ENCODE data around the gene MCF2L2.
"Not testable (repeated sequence)": the region's sequence is repeated elsewhere in the genome, so short reads cannot be mapped to it uniquely, and the experiment has no call there.

MCF2L2 gene

DNA sequence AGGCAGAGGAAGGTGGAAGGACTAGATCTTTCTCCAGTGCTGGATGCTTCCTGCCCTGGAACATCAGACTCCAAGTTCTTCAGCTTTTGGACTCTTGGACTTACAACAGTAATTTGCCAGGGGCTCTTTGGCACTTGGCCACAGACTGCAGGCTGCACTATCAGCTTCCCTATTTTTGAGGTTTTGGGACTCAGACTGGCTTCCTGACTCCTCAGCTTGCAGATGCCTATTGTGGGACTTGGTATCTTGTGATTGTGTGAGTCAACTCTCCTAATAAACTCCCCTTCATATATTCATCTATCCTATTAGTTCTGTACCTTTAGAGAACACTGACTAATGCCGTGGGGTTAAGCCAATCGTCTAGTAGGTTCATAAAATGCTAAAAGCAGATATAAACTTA, 184.2 kb downstream of the MCF2L2 start:
- TF ChIP-seq POLR2A (IDR thresholded peaks at IDR 0.05; ENCODE audit: low read depth, low read length) (no peak), POLR2AphosphoS5 (IDR thresholded peaks at IDR 0.05; ENCODE audit: low read depth, low read length) (no peak), TAF1 (IDR thresholded peaks at IDR 0.05; ENCODE audit: borderline replicate concordance, low read depth, low read length) (no peak)
- no peak for FAIRE-seq
- no peak for DNase-seq (ENCODE audit: insufficient read length)

DNA sequence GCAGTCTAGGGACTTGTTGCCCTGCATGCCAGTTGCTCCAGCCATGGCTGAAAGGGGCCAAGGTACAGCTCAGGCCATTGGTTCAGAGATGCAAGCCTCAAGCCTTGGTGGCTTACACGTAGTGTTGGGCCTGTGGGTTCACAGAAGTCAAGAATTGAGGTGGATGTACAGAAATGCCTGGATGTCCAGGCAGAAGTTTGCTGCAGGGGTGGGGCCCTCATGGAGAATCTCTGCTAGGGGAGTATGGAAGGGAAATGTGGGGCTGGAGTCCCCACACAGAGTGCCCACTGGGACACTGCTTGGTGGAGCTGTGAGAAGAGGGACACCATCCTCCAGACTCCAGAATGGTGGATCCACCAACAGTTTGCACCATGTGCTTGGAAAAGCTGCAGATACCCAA, 186.0 kb downstream of the MCF2L2 start:
- TF ChIP-seq POLR2A (IDR thresholded peaks at IDR 0.05; ENCODE audit: low read depth, low read length): no peak
- no peak for TF ChIP-seq POLR2AphosphoS5 (IDR thresholded peaks at IDR 0.05; ENCODE audit: low read depth, low read length)
- TF ChIP-seq TAF1 (IDR thresholded peaks at IDR 0.05; ENCODE audit: borderline replicate concordance, low read depth, low read length): no peak
- no peak for DNase-seq (ENCODE audit: insufficient read length)
- FAIRE-seq: no peak

DNA sequence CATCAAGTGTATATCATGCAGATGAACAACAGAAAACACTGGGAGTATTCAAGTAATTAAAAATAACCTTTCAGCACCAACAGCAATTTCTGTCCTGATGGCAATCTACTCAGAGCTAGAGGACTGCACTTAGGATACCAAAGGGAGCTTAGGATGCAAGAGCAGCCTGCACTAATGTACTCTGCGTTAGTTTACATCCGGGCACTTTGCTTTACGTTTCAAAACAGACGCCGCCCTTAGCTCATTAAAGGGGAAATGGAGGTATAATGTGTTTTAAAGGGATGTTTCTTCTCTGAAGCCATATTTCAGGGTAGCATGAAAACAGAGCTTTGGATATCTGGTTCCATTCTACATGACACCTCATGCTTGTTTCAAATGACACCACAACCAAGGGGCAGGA, 189.4 kb downstream of the MCF2L2 start:
- TF ChIP-seq POLR2AphosphoS5 (IDR thresholded peaks at IDR 0.05; ENCODE audit: low read depth, low read length) (no peak), POLR2A (IDR thresholded peaks at IDR 0.05; ENCODE audit: low read depth, low read length) (no peak), TAF1 (IDR thresholded peaks at IDR 0.05; ENCODE audit: borderline replicate concordance, low read depth, low read length) (no peak)
- DNase-seq (ENCODE audit: insufficient read length) (no peak), FAIRE-seq (no peak)

DNA sequence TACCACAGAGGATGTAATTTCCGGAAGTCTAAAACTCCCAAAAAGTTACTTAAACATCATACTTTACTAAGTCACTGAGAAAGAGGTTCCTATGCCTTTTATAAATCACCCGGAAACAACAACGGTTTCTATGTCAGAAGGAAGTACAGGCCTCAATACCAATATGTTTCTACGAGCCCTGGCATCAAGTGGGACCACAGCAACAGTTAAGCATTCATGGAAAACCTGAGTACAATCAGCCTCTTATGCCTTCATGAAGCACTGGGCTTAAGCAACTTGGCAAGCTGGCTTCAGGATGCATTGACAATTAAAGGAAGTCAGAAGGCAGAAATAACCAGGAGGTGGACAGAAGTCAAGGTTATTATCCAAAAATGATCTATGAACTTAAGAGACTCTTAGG, 194.5 kb downstream of the MCF2L2 start:
- FAIRE-seq (no peak), DNase-seq (ENCODE audit: insufficient read length) (no peak)
- no peak for TF ChIP-seq POLR2A (IDR thresholded peaks at IDR 0.05; ENCODE audit: low read depth, low read length)

DNA sequence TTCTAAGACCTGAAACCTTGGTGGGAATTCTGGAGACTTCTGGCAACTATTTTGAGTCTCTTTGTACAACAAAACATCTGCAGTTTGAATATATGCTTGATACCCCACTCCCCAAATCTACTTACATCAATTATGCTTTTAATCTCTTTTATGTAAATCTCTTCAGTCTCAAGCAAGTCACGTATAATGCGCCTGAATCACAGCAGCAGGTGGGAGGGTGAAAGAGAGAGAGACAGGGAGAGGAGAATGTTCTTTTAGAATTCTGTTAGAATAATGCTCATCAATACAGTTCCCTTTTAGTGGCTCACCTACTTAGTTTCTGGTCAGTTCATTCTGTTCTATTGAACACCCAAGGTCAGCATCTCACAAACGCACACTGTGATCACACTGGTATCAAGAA, 197.6 kb downstream of the MCF2L2 start:
- TF ChIP-seq POLR2A (IDR thresholded peaks at IDR 0.05; ENCODE audit: low read depth, low read length) (no peak), POLR2AphosphoS5 (IDR thresholded peaks at IDR 0.05; ENCODE audit: low read depth, low read length) (no peak), TAF1 (IDR thresholded peaks at IDR 0.05; ENCODE audit: borderline replicate concordance, low read depth, low read length) (no peak)
- DNase-seq (ENCODE audit: insufficient read length): no peak
- FAIRE-seq: no peak

DNA sequence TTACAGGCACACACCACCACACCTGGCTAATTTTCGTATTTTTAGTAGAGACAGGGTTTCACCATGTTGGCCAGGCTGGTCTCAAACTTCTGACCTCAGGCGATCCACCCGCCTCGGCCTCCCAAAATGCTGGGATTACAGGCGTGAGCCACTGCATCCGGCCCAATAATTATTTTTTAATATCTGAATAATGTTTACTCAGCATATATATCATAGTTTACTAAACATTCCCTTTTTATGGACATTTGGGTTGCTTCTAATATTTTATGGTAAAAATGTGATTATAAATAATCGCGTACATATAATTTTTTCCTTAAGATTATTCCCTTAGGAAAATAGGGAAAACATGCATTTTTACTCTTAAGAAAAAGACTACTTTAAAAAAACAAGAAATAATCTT, 198.2 kb downstream of the MCF2L2 start:
- not testable (repeated sequence) for DNase-seq (ENCODE audit: insufficient read length); FAIRE-seq

DNA sequence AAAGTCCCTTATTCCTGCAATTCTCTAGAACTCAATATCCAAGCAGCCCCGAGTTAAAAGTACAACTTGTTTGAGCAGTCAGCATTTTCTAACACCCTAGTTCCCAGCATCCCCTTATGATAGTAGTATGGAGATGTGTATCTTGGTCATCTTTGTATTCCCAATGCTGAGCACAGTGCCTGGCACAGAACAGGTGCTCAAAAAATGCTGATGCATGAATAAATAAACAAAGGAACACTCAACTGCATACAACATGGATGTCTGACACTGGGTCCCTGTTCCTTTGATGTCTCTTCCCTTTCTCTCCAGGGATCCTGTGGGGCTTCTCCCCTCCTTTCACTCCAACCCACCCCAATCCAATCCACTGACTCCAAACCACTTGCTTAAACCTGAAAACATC, 199.2 kb downstream of the MCF2L2 start:
- FAIRE-seq (no peak), DNase-seq (ENCODE audit: insufficient read length) (no peak)
- no peak for TF ChIP-seq POLR2AphosphoS5 (IDR thresholded peaks at IDR 0.05; ENCODE audit: low read depth, low read length)
- TF ChIP-seq POLR2A (IDR thresholded peaks at IDR 0.05; ENCODE audit: low read depth, low read length): no peak
- TF ChIP-seq TAF1 (IDR thresholded peaks at IDR 0.05; ENCODE audit: borderline replicate concordance, low read depth, low read length): no peak

DNA sequence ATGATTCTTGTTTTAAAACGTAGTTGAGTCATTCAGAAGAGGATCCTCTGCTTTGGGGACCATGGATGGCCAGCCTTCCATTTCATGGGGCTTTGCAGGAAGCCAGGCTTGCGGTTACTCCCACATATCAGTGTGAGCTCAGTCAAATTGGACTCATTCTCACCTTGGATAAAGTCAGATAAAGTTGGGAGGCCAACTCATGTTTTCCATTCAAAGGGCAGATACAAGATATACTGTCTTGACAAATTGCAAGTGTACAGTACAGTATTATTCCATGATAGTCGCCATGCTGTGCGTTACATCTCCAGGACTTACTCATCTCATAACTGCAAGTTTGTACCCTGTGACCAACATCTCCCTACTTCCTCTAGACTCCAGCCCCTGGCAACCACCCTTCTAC, 200.8 kb downstream of the MCF2L2 start:
- FAIRE-seq: no peak
- TF ChIP-seq POLR2A (IDR thresholded peaks at IDR 0.05; ENCODE audit: low read depth, low read length): no peak
- TF ChIP-seq TAF1 (IDR thresholded peaks at IDR 0.05; ENCODE audit: borderline replicate concordance, low read depth, low read length): no peak
- no peak for TF ChIP-seq POLR2AphosphoS5 (IDR thresholded peaks at IDR 0.05; ENCODE audit: low read depth, low read length)
- no peak for DNase-seq (ENCODE audit: insufficient read length)

DNA sequence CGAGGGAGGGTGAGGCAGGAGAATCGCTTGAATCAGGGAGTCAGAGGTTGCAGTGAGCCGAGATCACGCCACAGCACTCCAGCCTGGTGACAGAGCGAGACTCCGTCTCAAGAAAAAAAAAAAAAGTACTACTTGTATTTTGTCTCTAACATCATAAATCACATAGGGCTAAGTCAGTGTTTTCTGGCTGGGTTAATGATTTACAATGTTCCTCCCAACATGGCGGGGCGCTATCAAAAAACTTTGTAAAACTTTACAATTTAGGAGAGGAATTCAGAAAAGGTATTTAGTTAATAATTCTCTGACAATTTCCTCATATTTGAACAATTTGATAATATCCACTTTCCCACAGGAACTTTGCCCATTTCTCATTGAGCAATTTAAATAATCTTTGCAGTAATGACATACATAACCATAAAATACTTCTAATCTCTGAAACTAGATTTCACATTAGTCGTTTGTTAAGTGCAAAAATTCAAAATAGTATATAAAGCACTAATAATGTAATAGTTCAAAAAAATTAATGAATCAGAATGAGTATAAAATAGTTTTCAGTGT, 202.0 kb downstream of the MCF2L2 start:
- TF ChIP-seq POLR2AphosphoS5 (IDR thresholded peaks at IDR 0.05; ENCODE audit: low read depth, low read length) (no peak), TAF1 (IDR thresholded peaks at IDR 0.05; ENCODE audit: borderline replicate concordance, low read depth, low read length) (no peak), POLR2A (IDR thresholded peaks at IDR 0.05; ENCODE audit: low read depth, low read length) (no peak)
- DNase-seq (ENCODE audit: insufficient read length): no peak
- no peak for FAIRE-seq

DNA sequence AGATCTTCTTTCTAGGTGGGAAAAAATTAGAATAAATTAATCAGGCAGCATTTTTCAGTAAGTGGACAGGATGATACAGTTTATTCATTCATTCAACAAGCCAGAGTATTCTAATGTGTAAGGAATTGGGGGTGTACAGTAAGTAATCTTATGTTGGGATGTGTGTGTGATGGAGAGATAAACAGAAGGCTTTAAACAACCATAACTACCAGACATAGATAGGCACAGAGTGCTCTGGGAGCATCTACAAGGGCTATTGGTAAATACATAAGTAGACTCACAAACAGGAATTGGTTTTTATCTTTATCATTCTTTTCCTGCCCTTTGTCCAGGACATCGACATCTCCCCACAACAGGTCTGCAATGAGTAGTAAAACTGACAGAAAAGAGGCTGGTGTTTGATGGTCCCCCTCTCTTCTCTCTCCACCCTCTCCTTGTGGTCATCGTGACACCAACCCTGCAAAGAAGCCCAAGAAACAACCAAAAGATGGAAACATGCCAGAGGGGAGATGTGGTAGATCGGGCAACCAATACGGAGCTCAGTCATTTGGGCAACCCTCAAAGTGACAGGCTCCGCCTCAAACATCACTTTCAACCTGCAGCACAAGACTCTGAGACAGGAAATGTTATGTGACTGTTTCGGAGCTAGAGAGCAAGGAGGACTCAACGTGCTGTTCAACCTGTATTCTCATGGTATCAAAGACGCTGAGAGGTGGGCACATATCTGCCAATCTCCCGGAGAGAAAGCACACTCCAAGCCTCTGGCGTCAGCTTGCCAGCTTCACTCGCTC, 204.0 kb downstream of the MCF2L2 start:
- DNase-seq (ENCODE audit: insufficient read length): no peak
- TF ChIP-seq POLR2AphosphoS5 (IDR thresholded peaks at IDR 0.05; ENCODE audit: low read depth, low read length) (no peak), TAF1 (IDR thresholded peaks at IDR 0.05; ENCODE audit: borderline replicate concordance, low read depth, low read length) (no peak), POLR2A (IDR thresholded peaks at IDR 0.05; ENCODE audit: low read depth, low read length) (no peak)
- FAIRE-seq: no peak

DNA sequence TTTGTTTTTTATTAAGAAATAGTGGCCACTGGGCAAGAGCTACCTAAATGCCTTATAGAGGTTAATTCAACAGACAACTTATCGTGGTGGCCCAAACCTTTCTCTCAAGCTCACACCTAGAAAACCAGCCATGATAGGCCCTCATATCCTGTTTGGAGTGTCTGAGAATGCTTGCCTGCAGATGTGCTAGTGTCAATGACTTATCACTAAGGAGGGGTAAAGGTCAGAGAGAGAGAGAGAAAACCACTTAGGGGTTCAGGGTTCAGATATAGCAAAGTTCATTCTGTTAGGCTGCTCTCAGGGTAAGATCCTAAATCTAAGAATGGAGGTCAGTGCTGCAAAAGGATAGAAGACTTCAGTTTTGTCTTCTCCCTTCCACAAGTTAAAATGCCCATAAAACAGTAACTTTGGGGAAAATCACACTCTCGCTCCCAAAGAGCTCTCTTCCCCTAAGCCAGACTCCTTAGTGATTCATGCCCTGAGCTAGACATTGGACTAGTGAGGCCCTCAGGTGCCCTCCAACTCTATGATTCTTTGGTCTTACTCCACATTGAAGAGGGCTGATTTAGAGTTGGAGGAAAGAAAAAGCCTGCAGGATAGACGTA, 205.7 kb downstream of the MCF2L2 start:
- DNase-seq (ENCODE audit: insufficient read length): no peak
- TF ChIP-seq TAF1 (IDR thresholded peaks at IDR 0.05; ENCODE audit: borderline replicate concordance, low read depth, low read length): no peak
- FAIRE-seq: no peak

DNA sequence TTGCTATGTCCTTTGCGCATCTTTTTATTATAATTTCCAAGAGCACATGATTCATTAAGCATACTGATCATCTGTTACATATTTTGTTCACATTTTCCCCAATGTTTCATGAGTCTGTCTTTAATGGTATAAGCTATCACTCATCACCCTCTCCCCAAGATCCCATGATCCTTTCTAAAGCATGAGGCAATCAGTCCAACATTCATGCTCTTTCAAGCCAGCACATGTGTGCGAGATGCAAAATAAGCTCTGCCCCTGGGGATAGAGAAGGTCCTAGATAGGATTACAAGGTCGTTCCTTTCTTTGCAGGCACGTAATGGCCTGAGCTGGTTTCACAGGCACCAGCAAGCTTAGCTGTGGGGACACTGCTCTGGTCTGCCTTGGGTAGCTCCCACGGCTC, 207.6 kb downstream of the MCF2L2 start:
- no peak for DNase-seq (ENCODE audit: insufficient read length)
- TF ChIP-seq TAF1 (IDR thresholded peaks at IDR 0.05; ENCODE audit: borderline replicate concordance, low read depth, low read length): no peak
- no peak for TF ChIP-seq POLR2AphosphoS5 (IDR thresholded peaks at IDR 0.05; ENCODE audit: low read depth, low read length)
- no peak for TF ChIP-seq POLR2A (IDR thresholded peaks at IDR 0.05; ENCODE audit: low read depth, low read length)
- no peak for FAIRE-seq
